ENCODE data around the gene MYCL. TPM values are rescaled to one million over a fixed set of nuclear protein-coding genes. Genes with fewer than 3 reads are reported as not detected.

The MYCL gene
- total and polyA plus RNA-seq, 2 of the 13 experiments (the other 11 are each of a cell fraction or from before 2014, with no cell fraction given): 0.31 to 1.7 TPM

- TF ChIP-seq ZNF142 (CRISPR knock-in tag; IDR thresholded peaks at IDR 0.05) (no peak), KLF13 (CRISPR knock-in tag; IDR thresholded peaks at IDR 0.05) (no peak), ZMAT3 (CRISPR knock-in tag; conservative IDR thresholded peaks at IDR 0.05) (no peak), CHD2 (IDR thresholded peaks at IDR 0.05; ENCODE audit: low read depth, low read length) (no peak), E2F1 (CRISPR knock-in tag; IDR thresholded peaks at IDR 0.05) (no peak), FLYWCH1 (CRISPR knock-in tag; IDR thresholded peaks at IDR 0.05) (no peak), NR2F2 (IDR thresholded peaks at IDR 0.05; ENCODE audit: borderline replicate concordance, low read depth) (no peak), TSC22D2 (CRISPR knock-in tag; IDR thresholded peaks at IDR 0.05; ENCODE audit: borderline replicate concordance) (no peak), RXRB (CRISPR knock-in tag; IDR thresholded peaks at IDR 0.05; ENCODE audit: borderline replicate concordance) (peak; percentile 9; the same call in 1 of the 2 replicates), HNRNPUL1 (IDR thresholded peaks at IDR 0.05; ENCODE audit: low read depth, low read length) (no peak), HOXA9 (CRISPR knock-in tag; IDR thresholded peaks at IDR 0.05; ENCODE audit: borderline replicate concordance) (no peak), PRDM4 (CRISPR knock-in tag; IDR thresholded peaks at IDR 0.05; ENCODE audit: borderline replicate concordance) (no peak), ZBTB42 (CRISPR knock-in tag; IDR thresholded peaks at IDR 0.05) (no peak), KMT2A (CRISPR knock-in tag; IDR thresholded peaks at IDR 0.05) (no peak), ZNF775 (CRISPR knock-in tag; IDR thresholded peaks at IDR 0.05; ENCODE audit: borderline replicate concordance) (no peak), TRIM22 (IDR thresholded peaks at IDR 0.05) (no peak)
Observed at GRCh38 chr1:39845569-39846566, 55.8 kb downstream of the MYCL start (continued).
